Stimulated activated naive B cell treated with anti-CD40 and anti-IgM and Interleukin-4, amounts not matched to agents 10 μg/mL and 1 μg/mL and 100 μg/mL, for 72 hours (primary cell): ENCODE results near the gene HACD2.
"Not testable (repeated sequence)": the region's sequence is repeated elsewhere in the genome, so short reads cannot be mapped to it uniquely, and the experiment has no call there.

Source experiments
- ATAC-seq, 2 donors: fragments of 150-1000 bp; cut with Tn5 transposase; replicated peaks; 2 replicates each; pipeline ENCODE4 v1.10.0; 2021; ENCODE audit warnings: moderate library complexity in 1 of 2
- DNase-seq: peaks from one replicate; pipeline ENCODE4 v3.0.0; 2021
- H3K27ac Mint-ChIP-seq: one replicate; pipeline ENCODE4 v1.8.0; 2022; ENCODE audit warnings: mild to moderate bottlenecking, mixed read lengths
- H3K27me3 Mint-ChIP-seq, 2 donors: one replicate each; pipeline ENCODE4 v1.8.0; 2022; ENCODE audit warnings: mixed read lengths in 2 of 2
- H3K36me3 Mint-ChIP-seq, 2 donors: one replicate each; pipeline ENCODE4 v1.8.0; 2022; ENCODE audit warnings: mixed read lengths in 2 of 2, mild to moderate bottlenecking in 1 of 2
- H3K4me1 Mint-ChIP-seq, 2 donors: one replicate each; pipeline ENCODE4 v1.8.0; 2022; ENCODE audit warnings: mixed read lengths in 2 of 2, mild to moderate bottlenecking in 1 of 2
- H3K4me3 Mint-ChIP-seq, 2 donors: one replicate each; pipeline ENCODE4 v1.8.0; 2022; ENCODE audit warnings: mild to moderate bottlenecking in 2 of 2, mixed read lengths in 2 of 2, moderate library complexity in 1 of 2
- H3K9me3 Mint-ChIP-seq, 2 donors: one replicate each; pipeline ENCODE4 v1.8.0; 2022; ENCODE audit warnings: mixed read lengths in 2 of 2, mild to moderate bottlenecking in 1 of 2

HACD2 gene

DNA sequence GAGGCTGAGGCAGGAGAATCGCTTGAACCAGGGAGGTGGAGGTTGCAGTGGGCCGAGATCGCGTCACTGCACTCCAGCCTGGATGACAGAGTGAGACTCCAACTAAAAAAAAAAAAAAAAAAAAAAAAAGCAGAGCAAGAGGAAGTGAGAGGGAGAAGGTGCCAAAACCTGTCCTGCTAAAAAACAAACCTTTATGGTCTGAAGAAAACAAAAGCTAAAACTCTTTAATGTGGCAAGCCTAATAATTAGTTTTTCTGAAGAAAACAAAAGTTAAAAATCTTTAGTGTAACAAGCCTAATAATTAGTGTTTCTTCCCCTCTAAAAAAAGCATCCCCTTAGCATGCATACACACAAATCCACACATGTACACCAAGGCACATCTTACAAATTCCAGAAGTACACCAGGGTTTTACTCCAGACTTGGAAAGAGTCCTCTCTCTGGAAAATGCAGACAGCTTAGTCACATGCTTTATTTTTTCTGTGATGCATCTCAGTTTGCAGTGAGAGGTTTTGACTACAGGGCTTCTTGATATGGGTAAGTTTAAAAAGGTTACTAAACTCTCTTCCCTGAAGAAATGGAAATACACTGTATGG lies 65.9 kb downstream of the HACD2 start:
- DNase-seq (no peak), ATAC-seq (no peak)
- H3K9me3 Mint-ChIP-seq = no peaks in the 10 kb centered on the region
- H3K4me3 Mint-ChIP-seq = no peak overlapping the region
- no peak overlapping the region for H3K27ac Mint-ChIP-seq
- peaks cover 25 to 40% of the 10 kb centered on the region in 2 donors for H3K4me1 Mint-ChIP-seq
- no peaks in the 10 kb centered on the region for H3K27me3 Mint-ChIP-seq
- peaks cover 27 to 47% of the 10 kb centered on the region in 2 donors for H3K36me3 Mint-ChIP-seq

- peaks cover 27 to 54% of the 10 kb centered on the region in 2 donors for H3K36me3 Mint-ChIP-seq
- H3K9me3 Mint-ChIP-seq = no peaks in the 10 kb centered on the region
- H3K4me3 Mint-ChIP-seq = no peak overlapping the region
- no peak for DNase-seq
- H3K4me1 Mint-ChIP-seq = no peaks in the 10 kb centered on the region
- ATAC-seq = no peak
- no peak overlapping the region for H3K27ac Mint-ChIP-seq
- H3K27me3 Mint-ChIP-seq = no peaks in the 10 kb centered on the region
Observed at GRCh38 chr3:123511726-123512125, 73.1 kb downstream of the HACD2 start.

GRCh38 chr3:123511084-123511483 lies 73.8 kb downstream of the HACD2 start:
- no peak for ATAC-seq
- H3K9me3 Mint-ChIP-seq = no peaks in the 10 kb centered on the region
- no peaks in the 10 kb centered on the region for H3K27me3 Mint-ChIP-seq
- no peak for DNase-seq
- H3K27ac Mint-ChIP-seq = no peak overlapping the region
- H3K36me3 Mint-ChIP-seq = peaks cover 29 to 60% of the 10 kb centered on the region in 2 donors
- no peaks in the 10 kb centered on the region for H3K4me1 Mint-ChIP-seq
- no peak overlapping the region for H3K4me3 Mint-ChIP-seq

GRCh38 chr3:123508178-123508577 lies 76.7 kb downstream of the HACD2 start:
- Mint-ChIP-seq H3K9me3 (no peaks in the 10 kb centered on the region), H3K4me3 (no peak overlapping the region), H3K4me1 (no peaks in the 10 kb centered on the region), H3K36me3 (peaks cover 28 to 48% of the 10 kb centered on the region in 2 donors), H3K27ac (no peak overlapping the region), H3K27me3 (no peaks in the 10 kb centered on the region)
- DNase-seq (no peak), ATAC-seq (no peak)

DNA sequence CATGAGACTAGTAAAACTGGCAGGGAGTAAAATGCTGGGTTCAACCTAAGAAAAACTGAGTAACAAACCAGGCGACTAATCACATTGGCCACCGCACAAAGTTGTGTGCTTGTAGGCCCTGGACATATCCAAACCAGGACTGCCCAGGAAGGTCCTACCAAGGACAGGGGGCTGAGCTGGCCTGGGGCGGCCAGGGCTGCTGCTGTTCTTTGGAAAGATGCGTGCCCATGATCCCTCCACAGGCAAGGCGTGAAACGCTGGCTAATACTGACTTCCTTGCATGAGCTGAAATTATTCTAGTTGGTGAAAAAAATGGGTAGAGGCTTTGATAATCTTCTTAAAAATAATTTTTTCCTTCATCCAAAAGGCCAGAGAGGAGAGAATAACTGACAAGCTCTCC lies 79.0 kb downstream of the HACD2 start:
- DNase-seq (no peak), ATAC-seq (no peak)
- Mint-ChIP-seq H3K27me3 (no peaks in the 10 kb centered on the region), H3K36me3 (peaks cover 26 to 42% of the 10 kb centered on the region in 2 donors), H3K4me1 (no peaks in the 10 kb centered on the region), H3K9me3 (no peaks in the 10 kb centered on the region), H3K4me3 (no peak overlapping the region), H3K27ac (no peak overlapping the region)

DNA sequence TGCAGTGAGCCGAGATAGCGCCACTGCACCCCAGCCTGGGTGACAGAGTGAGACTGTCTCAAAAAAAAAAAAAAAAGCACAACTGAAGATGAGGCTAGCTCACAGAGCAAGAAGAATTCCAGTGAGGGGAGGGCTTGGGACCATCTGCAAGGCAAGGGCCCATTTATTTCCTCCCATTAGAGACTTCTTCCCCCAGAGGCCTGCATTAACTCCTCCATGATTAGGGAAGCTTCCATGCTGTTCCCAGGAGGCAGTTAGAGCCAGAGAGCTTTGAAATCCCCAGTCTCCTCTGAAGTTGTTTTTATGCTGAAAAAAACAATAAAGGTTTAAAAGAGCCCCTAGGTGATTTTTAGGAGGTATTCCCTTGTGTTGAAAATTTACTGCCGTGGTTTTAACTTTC lies 81.7 kb downstream of the HACD2 start:
- ATAC-seq = no peak
- Mint-ChIP-seq H3K36me3 (peaks cover 22 to 42% of the 10 kb centered on the region in 2 donors), H3K4me1 (no peaks in the 10 kb centered on the region)

DNA sequence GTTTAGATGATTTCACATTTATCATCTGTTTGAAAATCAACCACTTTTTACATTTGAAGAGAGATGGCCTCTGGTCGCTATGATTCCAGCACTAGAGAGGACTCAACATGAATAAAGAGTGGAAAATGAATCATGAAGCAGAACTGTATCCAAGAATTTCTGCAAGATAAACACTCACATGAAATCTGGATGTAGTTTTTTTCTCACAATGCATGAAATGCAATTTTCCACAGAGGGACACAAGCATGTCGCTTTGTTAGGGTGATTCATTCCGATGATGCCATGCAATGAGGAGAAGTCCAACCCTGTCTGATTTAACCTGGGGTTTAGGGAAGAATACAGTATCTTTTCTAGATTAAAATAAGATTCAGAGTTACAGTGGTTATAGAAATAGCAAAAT lies 85.5 kb downstream of the HACD2 start:
- Mint-ChIP-seq H3K36me3 (peaks cover 21 to 39% of the 10 kb centered on the region in 2 donors), H3K27me3 (no peaks in the 10 kb centered on the region), H3K9me3 (no peaks in the 10 kb centered on the region), H3K4me3 (no peak overlapping the region), H3K4me1 (no peaks in the 10 kb centered on the region), H3K27ac (no peak overlapping the region)
- no peak for ATAC-seq
- no peak for DNase-seq

More for the DNA sequence above, 81.7 kb downstream of the HACD2 start:
- H3K27me3 Mint-ChIP-seq = no peaks in the 10 kb centered on the region
- DNase-seq = no peak
- no peaks in the 10 kb centered on the region for H3K9me3 Mint-ChIP-seq
- H3K27ac Mint-ChIP-seq = no peak overlapping the region
- H3K4me3 Mint-ChIP-seq = no peak overlapping the region

DNA sequence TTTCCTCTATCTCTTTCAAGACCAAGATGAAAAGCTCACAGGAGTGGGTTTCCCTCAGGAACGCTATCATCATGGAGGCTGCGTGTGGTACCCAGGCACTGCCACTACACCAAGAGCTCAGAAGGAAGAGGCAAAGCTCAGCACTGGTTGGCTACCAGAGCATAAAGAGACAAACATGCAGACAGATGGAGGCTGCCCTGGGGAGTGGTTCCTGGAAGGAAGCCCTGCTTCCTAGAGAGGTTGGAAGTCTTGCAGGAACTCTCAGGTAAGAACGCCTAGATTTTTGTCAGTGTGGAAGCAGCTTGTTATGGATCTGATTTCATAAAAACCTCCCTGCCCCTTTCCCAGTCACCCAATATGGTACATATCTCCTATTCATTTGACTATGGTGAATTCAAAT lies 86.1 kb downstream of the HACD2 start:
- Mint-ChIP-seq H3K9me3 (no peaks in the 10 kb centered on the region), H3K27ac (no peak overlapping the region), H3K4me1 (no peaks in the 10 kb centered on the region), H3K4me3 (no peak overlapping the region), H3K27me3 (no peaks in the 10 kb centered on the region), H3K36me3 (peaks cover 21 to 43% of the 10 kb centered on the region in 2 donors)
- ATAC-seq (no peak), DNase-seq (no peak)

- H3K9me3 Mint-ChIP-seq = no peaks in the 10 kb centered on the region
- H3K27ac Mint-ChIP-seq = no peak overlapping the region
- H3K27me3 Mint-ChIP-seq = no peaks in the 10 kb centered on the region
- H3K4me3 Mint-ChIP-seq = no peak overlapping the region
- peaks cover 0 to 2% of the 10 kb centered on the region in 2 donors for H3K4me1 Mint-ChIP-seq
- ATAC-seq (no peak), DNase-seq (no peak)
- peaks cover 12 to 35% of the 10 kb centered on the region in 2 donors for H3K36me3 Mint-ChIP-seq
Observed at GRCh38 chr3:123493912-123494311, 90.9 kb downstream of the HACD2 start.

DNA sequence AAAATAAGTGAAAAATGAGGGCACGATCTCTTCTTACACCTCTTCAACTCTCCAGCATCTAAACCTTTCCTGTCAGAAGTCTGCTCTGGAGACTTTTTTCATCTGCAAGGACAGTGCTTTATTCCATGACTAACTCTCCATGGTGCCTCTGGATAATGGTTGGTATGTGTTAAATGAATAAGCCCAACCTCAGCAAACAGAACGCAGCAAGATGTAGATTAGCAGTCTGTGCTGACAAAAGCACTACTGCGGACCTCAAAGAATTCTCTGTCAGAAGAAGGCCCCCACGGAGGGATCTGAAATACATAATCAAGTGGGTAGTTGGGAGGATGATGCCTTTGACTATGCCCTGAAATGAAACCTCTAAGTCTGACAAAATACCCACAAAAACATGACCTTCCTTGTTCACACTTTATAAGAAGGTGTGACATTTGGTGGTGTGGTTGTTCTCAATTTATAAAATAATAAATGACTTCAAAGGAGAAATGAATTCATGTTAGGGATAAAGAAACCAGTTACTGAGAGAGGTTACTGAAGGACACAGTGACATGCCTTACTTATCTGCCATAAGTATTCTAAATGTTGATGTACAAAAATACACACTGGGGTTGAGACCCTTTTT lies 92.8 kb downstream of the HACD2 start:
- no peak overlapping the region for H3K27ac Mint-ChIP-seq
- no peaks in the 10 kb centered on the region for H3K27me3 Mint-ChIP-seq
- no peak overlapping the region for H3K4me3 Mint-ChIP-seq
- peaks cover 12 to 28% of the 10 kb centered on the region in 2 donors for H3K36me3 Mint-ChIP-seq
- H3K9me3 Mint-ChIP-seq = no peaks in the 10 kb centered on the region
- H3K4me1 Mint-ChIP-seq = peaks cover 0 to 2% of the 10 kb centered on the region in 2 donors
- no peak for ATAC-seq
- no peak for DNase-seq

GRCh38 chr3:123489400-123490004 lies 95.4 kb downstream of the HACD2 start:
- no peaks in the 10 kb centered on the region for H3K9me3 Mint-ChIP-seq
- no peak overlapping the region for H3K4me3 Mint-ChIP-seq
- peaks cover 0 to 1% of the 10 kb centered on the region in 2 donors for H3K27me3 Mint-ChIP-seq
- peak; percentile 43 to 49 for ATAC-seq
- H3K4me1 Mint-ChIP-seq = peaks cover 0 to 2% of the 10 kb centered on the region in 2 donors
- DNase-seq = peak; percentile 11
- no peak overlapping the region for H3K27ac Mint-ChIP-seq
- H3K36me3 Mint-ChIP-seq = peaks cover 0 to 9% of the 10 kb centered on the region in 2 donors

DNA sequence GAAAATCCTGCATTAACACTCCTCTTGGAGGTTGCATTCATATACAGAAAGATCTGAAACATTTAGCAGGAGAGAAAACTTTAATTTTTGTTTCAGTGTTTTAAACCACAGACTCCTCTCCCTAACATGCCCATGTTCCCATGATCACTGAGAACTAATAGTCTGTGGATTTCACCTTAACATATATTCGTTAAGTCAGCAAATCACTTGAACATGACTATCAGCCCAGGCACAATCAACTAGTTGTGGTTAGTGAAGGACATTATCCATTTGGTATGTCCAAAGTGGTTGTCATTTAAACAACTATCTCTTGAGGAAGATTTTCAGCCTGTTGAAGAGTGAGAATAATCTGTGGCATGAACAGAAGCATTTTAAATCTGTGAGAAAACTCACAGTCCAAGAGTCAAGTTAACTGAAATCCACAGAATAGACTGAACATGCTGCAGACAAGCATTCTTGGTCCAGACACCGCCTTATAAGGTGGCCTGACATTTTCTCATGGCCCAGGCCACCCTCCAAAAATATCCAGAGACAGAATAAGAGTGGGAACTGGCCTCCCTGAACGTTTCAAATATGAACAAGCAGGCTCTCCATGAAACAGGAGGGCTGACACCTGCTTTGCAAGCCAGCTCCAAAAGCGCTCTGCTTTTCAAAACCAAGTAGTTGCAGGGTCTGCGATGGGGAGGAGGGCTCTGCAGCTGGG lies 96.1 kb downstream of the HACD2 start:
- Mint-ChIP-seq H3K4me3 (no peak overlapping the region), H3K9me3 (no peaks in the 10 kb centered on the region), H3K27ac (no peak overlapping the region), H3K36me3 (peaks cover 0 to 5% of the 10 kb centered on the region in 2 donors), H3K4me1 (peaks cover 0 to 2% of the 10 kb centered on the region in 2 donors), H3K27me3 (peaks cover 0 to 4% of the 10 kb centered on the region in 2 donors)
- ATAC-seq (no peak), DNase-seq (no peak)

DNA sequence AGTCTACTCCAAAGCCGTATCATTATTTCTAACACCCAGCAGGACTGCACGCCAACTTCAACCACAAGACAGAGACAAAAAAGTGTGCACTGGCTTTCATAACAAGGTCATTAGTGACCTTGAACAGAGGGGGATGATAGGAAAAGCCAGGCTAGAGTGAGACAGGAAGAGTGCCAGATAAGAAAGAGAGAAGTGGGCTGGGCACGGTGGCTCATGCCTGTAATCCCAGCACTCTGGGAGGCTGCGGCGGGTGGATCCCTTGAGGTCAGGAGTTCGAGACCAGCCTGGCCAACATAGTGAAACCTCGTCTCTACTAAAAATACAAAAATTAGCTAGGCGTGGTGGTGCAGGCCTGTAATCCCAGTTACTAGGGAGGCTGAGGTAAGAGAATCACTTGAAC lies 97.8 kb downstream of the HACD2 start:
- DNase-seq, H3K27ac Mint-ChIP-seq, H3K4me3 Mint-ChIP-seq, H3K9me3 Mint-ChIP-seq, ATAC-seq, H3K36me3 Mint-ChIP-seq, H3K4me1 Mint-ChIP-seq, H3K27me3 Mint-ChIP-seq: not testable (repeated sequence)

GRCh38 chr3:123486460-123486859 lies 98.4 kb downstream of the HACD2 start:
- Mint-ChIP-seq H3K27me3 (peaks cover 0 to 4% of the 10 kb centered on the region in 2 donors), H3K4me3 (no peak overlapping the region), H3K9me3 (no peaks in the 10 kb centered on the region), H3K27ac (peak overlapping the region; percentile 48), H3K4me1 (peaks cover 0 to 2% of the 10 kb centered on the region in 2 donors), H3K36me3 (peaks cover 0 to 5% of the 10 kb centered on the region in 2 donors)
- ATAC-seq (no peak), DNase-seq (no peak)
